Erythroblast (primary cell): ENCODE data around the gene KIN.

Experiments
- GATA1 ChIP-seq: IDR thresholded peaks from 2 replicates; pipeline ENCODE4 v1.6.1; 2011; ENCODE audit warnings: low read depth, mild to moderate bottlenecking, control low read depth, low read length, moderate library complexity
- POLR2A ChIP-seq: IDR thresholded peaks from 2 replicates; pipeline ENCODE4 v1.6.1; 2011; ENCODE audit warnings: mild to moderate bottlenecking, low read length

GRCh38 chr10:7755103-7755502, 32.7 kb downstream of the KIN start:
- TF ChIP-seq POLR2A (no peak), GATA1 (no peak)
